GM23338 (cell line): ENCODE data around the gene FLNC. TPM values are rescaled to one million over a fixed set of nuclear protein-coding genes. Genes with fewer than 3 reads are reported as not detected.

Source experiments
- ATAC-seq: fragments of 200-7000 bp; cut with Tn5 transposase; 3 replicates; pipeline ENCODE4 v1.9.1; 2020
- DNase-seq: peaks from one replicate; pipeline ENCODE4 v3.0.0-alpha.2; 2015; ENCODE audit warnings: low spot score
- H2AFZ ChIP-seq: fragments of 200-600 bp; sonication (generic); 2 replicates; pipeline ENCODE4 v1.8.0; 2016; ENCODE audit warnings: antibody characterized with exemption, mild to moderate bottlenecking, moderate library complexity
- H3F3A ChIP-seq: fragments of 200-600 bp; sonication (generic); replicated peaks from 2 replicates; pipeline ENCODE4 v1.8.0; 2017; ENCODE audit warnings: antibody characterized with exemption, mixed run types, low read depth
- H3K27ac ChIP-seq: fragments of 200-600 bp; sonication (generic); 2 replicates; pipeline ENCODE4 v1.6.1; 2016; ENCODE audit warnings: low read depth
- H3K27me3 ChIP-seq: fragments of 200-600 bp; sonication (generic); 2 replicates; pipeline ENCODE4 v1.8.0; 2016; ENCODE audit warnings: mild to moderate bottlenecking, mixed run types, moderate library complexity; ENCODE audit not compliant: insufficient read depth
- H3K36me3 ChIP-seq: fragments of 200-600 bp; sonication (generic); 2 replicates; pipeline ENCODE4 v1.8.0; 2016; ENCODE audit warnings: mild to moderate bottlenecking; ENCODE audit not compliant: insufficient read depth
- H3K4me1 ChIP-seq: fragments of 200-600 bp; sonication (generic); 2 replicates; pipeline ENCODE4 v1.8.0; 2016; ENCODE audit warnings: mild to moderate bottlenecking, moderate library complexity; ENCODE audit not compliant: insufficient read depth
- H3K4me2 ChIP-seq: fragments of 200-600 bp; sonication (generic); 2 replicates; pipeline ENCODE4 v1.7.1; 2017; ENCODE audit warnings: mixed run types
- H3K4me3 ChIP-seq: fragments of 200-600 bp; sonication (generic); 2 replicates; pipeline ENCODE4 v1.6.1; 2016; ENCODE audit warnings: mixed run types
- H3K79me2 ChIP-seq: fragments of 200-600 bp; sonication (generic); replicated peaks from 2 replicates; pipeline ENCODE4 v1.8.0; 2017; ENCODE audit warnings: mild to moderate bottlenecking; ENCODE audit not compliant: insufficient read depth
- H3K9me2 ChIP-seq: fragments of 200-600 bp; sonication (generic); 2 replicates; pipeline ENCODE4 v1.8.0; 2017; ENCODE audit not compliant: insufficient read depth
- H4K20me1 ChIP-seq: fragments of 200-600 bp; sonication (generic); replicated peaks from 2 replicates; pipeline ENCODE4 v1.8.0; 2017; ENCODE audit warnings: mild to moderate bottlenecking; ENCODE audit not compliant: insufficient read depth
- H3K27ac Mint-ChIP-seq: 2 replicates; pipeline ENCODE4 v1.8.0; 2020; ENCODE audit warnings: inconsistent platforms, mild to moderate bottlenecking, moderate library complexity, mixed read lengths
- H3K27me3 Mint-ChIP-seq: 3 replicates; pipeline ENCODE4 v1.8.0; 2022; ENCODE audit warnings: low read depth, mild to moderate bottlenecking, moderate library complexity, mixed read lengths, inconsistent platforms; ENCODE audit not compliant: insufficient read depth, poor library complexity
- H3K36me3 Mint-ChIP-seq: 3 replicates; pipeline ENCODE4 v1.8.0; 2021; ENCODE audit warnings: low read depth, mild to moderate bottlenecking, inconsistent platforms, moderate library complexity, mixed read lengths
- H3K4me1 Mint-ChIP-seq: 3 replicates; pipeline ENCODE4 v1.8.0; 2020; ENCODE audit warnings: mild to moderate bottlenecking, inconsistent platforms, mixed read lengths
- H3K4me3 Mint-ChIP-seq: 3 replicates; pipeline ENCODE4 v1.8.0; 2021; ENCODE audit warnings: moderate library complexity, mild to moderate bottlenecking, inconsistent platforms, mixed read lengths
- H3K9me3 Mint-ChIP-seq: 3 replicates; pipeline ENCODE4 v1.8.0; 2020; ENCODE audit warnings: moderate library complexity, mild to moderate bottlenecking, inconsistent platforms, mixed read lengths
- CREB1 ChIP-seq: fragments of 250-450 bp; sonication (Bioruptor Pico); IDR thresholded peaks from 2 replicates; pipeline ENCODE4 v1.5.0; 2020; ENCODE audit warnings: low read depth, mild to moderate bottlenecking, moderate library complexity
- CTCF ChIP-seq, 2 experiments: fragments of 200-600 bp in 1 of 2; sonication (generic) in 1 of 2; conservative IDR thresholded peaks; 2 replicates each; pipeline versions ENCODE4 v1.5.1 to v1.6.1; 2016 to 2017; ENCODE audit warnings: antibody characterized with exemption in 2 of 2, low read depth in 2 of 2, mild to moderate bottlenecking in 2 of 2, moderate library complexity in 1 of 2
- ETS1 ChIP-seq: IDR thresholded peaks from 2 replicates; pipeline ENCODE4 v1.6.1; 2016; ENCODE audit warnings: antibody characterized with exemption
- EZH2 ChIP-seq: fragments of 200-600 bp; sonication (generic); IDR thresholded peaks from one replicate; pipeline ENCODE4 v1.8.0; 2017; ENCODE audit warnings: antibody characterized with exemption, mild to moderate bottlenecking, low read depth; ENCODE audit not compliant: unreplicated experiment
- EZH2phosphoT487 ChIP-seq: fragments of 200-600 bp; sonication (generic); IDR thresholded peaks from one replicate; pipeline ENCODE4 v1.8.1; 2018; ENCODE audit warnings: antibody characterized with exemption; ENCODE audit not compliant: unreplicated experiment
- JUNB ChIP-seq: IDR thresholded peaks from one replicate; pipeline ENCODE4 v1.6.1; 2016; ENCODE audit warnings: antibody characterized with exemption; ENCODE audit not compliant: unreplicated experiment
- REST ChIP-seq: IDR thresholded peaks from one replicate; pipeline ENCODE4 v1.6.1; 2018; ENCODE audit warnings: antibody characterized with exemption; ENCODE audit not compliant: unreplicated experiment
- polyA plus RNA-seq: library from polyadenylated mRNA; unstranded; fragments of >200 nt; fragmentation: Nextera tagmentation; extraction: Ambion mirVana; gene quantifications from 2 replicates; pipeline ENCODE4 v1.2.1, GENCODE V29; 2016
- total RNA-seq: library from RNA; depleted of rRNA; stranded (reverse); fragments of >200 nt; shearing (Covaris generic); gene quantifications from 2 replicates; pipeline ENCODE4 v1.2.3, GENCODE V29; 2014

FLNC gene
- total and polyA plus RNA-seq, 2 experiments from 2014 or later: 0.65 to 11.8 TPM

GRCh38 chr7:128853799-128854198, 23.6 kb downstream of the FLNC start (continued):
- no peak for TF ChIP-seq CTCF (conservative IDR thresholded peaks at IDR 0.05; ENCODE audit: low read depth in 2 of 2)
- TF ChIP-seq ETS1: no peak
- TF ChIP-seq REST: no peak
- TF ChIP-seq EZH2: no peak

GRCh38 chr7:128854396-128854795, 24.2 kb downstream of the FLNC start:
- peaks cover 5% of the 10 kb centered on the region; the same call in 2 of the 3 replicates for H3K4me1 Mint-ChIP-seq
- no peaks in the 10 kb centered on the region for H3K9me3 Mint-ChIP-seq
- Histone ChIP-seq H3K36me3 (no peaks in the 10 kb centered on the region), H3K4me3 (no peak overlapping the region), H3K4me1 (no peaks in the 10 kb centered on the region), H2AFZ (no peak overlapping the region), H3K9me2 (no peaks in the 10 kb centered on the region), H4K20me1 (no peaks in the 10 kb centered on the region), H3K27me3 (no peaks in the 10 kb centered on the region), H3K27ac (no peak overlapping the region), H3K79me2 (no peaks in the 10 kb centered on the region), H3K4me2 (no peak overlapping the region), H3F3A (no peaks in the 10 kb centered on the region)
- H3K27me3 Mint-ChIP-seq: peaks cover 8% of the 10 kb centered on the region
- no peak overlapping the region for H3K27ac Mint-ChIP-seq
- no peak overlapping the region for H3K4me3 Mint-ChIP-seq
- H3K36me3 Mint-ChIP-seq: no peaks in the 10 kb centered on the region
- no peak for DNase-seq
- TF ChIP-seq CREB1 (CRISPR knock-in tag) (no peak), EZH2 (no peak), REST (no peak), ETS1 (no peak), JUNB (no peak), EZH2phosphoT487 (no peak)
- ATAC-seq: no peak
